ENCODE results near the gene TPRN. TPM values are rescaled to one million over a fixed set of nuclear protein-coding genes. Genes with fewer than 3 reads are reported as not detected.

The TPRN gene
- total RNA-seq, 2 experiments from 2014 or later, result 5.6 to 5.8 TPM

DNA sequence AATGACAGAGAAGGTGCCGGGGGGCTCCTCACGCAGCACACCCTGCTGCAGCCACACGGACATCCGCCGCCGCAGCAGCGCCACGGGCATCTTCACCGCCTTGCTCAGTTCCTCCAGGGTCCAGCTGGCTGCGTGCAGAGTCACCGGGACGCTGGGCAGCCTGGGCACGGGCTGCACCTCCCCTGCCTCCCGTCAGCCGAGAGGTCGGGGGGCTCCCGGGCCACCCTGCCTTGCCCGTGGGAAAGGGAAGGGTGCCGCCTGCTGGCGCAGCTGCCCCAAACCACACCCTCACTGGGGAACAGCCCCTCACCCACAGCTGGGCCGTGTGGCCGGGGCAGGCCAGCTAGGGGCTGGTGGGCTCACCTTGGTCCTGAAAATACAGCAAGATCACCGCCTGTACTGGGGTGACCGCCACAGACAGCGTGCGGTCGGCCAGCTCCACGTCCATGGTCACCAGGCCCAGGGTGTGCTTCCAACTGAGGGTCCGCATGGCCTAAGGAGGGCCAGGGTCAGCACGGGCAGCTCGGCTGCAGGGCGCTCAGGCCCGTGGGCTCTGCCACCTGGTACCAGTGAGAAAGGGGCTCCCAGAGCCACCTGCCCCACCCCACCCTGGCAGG, 25.1 kb downstream of the TPRN start:
- Mint-ChIP-seq H3K27ac (no peak overlapping the region), H3K36me3 (ENCODE audit: low read depth) (peaks cover 6% of the 10 kb centered on the region), H3K9me3 (ENCODE audit: low read depth) (no peaks in the 10 kb centered on the region), H3K4me1 (no peaks in the 10 kb centered on the region), H3K4me3 (no peak overlapping the region), H3K27me3 (peaks cover 4% of the 10 kb centered on the region)
- POLR2A ChIA-PET, result no interaction called here
- intact Hi-C loops (cut with DNase I, micrococcal nuclease), result no loop called here
- DNase-seq (no peak), ATAC-seq (peak; percentile 10)
- CTCF ChIA-PET, result interaction anchor here (1.0 to 1.9 kb wide), 3 partner anchors 19 to 62 kb away, joined by 3 to 5 read pairs (median 3); no protein-coding TSS in a partner anchor

DNA sequence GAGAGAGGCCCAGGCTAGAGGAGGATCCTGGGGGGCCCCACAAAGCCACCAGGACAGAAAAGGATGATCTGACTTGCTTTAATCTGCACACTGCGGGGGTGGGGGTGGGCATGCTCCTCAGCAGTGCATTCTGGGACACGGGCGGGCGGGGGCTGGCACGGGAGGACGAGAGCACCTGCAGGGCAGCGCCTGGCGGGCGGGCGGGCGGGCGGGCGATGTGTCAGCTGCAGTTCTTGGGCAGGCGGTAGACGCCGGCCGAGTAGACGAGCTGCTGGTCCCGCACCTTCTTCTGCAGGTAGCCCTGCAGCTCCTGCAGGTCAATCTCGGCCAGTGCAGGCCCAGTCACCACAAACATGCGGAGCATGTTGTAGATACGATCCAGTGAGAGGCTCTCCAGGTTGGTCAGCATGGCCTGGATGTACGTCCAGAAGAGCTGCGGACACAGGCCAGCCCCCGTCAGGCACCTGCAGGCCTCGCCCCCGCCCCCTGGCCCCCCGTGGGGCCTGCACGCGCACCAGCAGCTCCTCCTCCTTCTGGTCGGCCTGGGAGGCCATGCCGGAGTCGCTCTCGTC, 25.7 kb downstream of the TPRN start:
- DNase-seq, result peak; percentile 59
- ChIA-PET POLR2A (no interaction called here), CTCF (interaction anchor here (1.0 to 1.9 kb wide), 3 partner anchors 18 to 62 kb away, joined by 3 to 5 read pairs (median 3); no protein-coding TSS in a partner anchor)
- peak; percentile 29 for ATAC-seq
- H3K27me3 Mint-ChIP-seq, result peaks cover 10% of the 10 kb centered on the region
- peaks cover 6% of the 10 kb centered on the region for H3K36me3 Mint-ChIP-seq (ENCODE audit: low read depth)
- no peak overlapping the region for H3K4me3 Mint-ChIP-seq
- intact Hi-C loops (cut with DNase I, micrococcal nuclease), result no loop called here
- H3K9me3 Mint-ChIP-seq (ENCODE audit: low read depth), result no peaks in the 10 kb centered on the region
- H3K27ac Mint-ChIP-seq, result no peak overlapping the region
- no peaks in the 10 kb centered on the region for H3K4me1 Mint-ChIP-seq

DNA sequence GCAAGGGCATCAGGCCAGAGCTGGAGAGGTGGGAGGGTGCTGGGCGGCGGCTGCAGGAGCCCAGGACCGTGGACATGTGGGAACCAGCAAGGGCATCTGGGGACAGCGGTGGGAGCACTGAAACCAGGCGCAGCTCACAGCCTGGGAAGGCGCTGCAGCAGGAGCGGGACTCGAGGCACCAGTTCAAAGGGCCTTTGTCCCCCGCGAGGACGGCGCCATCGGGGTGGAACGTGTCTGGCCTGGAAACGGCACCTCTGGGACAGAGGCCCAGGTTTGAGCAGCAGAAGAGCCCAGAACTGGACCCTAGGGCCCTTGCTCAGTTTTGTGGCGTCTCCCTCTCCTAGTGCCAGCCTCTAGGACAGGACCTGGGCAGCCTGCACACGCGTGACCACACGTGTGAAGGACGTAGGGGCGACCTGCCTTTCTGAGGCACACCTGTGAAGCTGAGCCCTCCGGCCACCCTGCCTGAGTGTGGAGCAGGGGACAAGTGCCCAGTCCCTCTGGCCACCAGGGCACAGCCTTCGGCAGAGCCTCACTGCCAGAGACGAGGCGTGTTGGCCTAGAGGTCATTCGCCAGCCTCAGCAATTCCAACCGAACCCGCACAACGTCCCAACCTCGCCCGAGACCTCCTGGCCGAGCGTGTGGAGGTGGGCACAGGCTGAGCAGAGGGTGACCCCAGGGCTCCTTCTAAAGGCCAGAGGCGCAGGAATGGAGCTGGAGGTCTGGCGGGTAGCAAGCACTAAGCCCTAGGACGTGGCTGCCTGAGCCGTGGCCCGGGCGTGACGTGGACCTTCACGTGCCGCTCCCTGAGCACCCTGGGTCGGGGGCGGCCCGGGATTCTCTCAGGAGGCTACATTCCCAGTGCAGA, 26.5 kb downstream of the TPRN start:
- intact Hi-C loops (cut with DNase I, micrococcal nuclease), result no loop called here
- peaks cover 10% of the 10 kb centered on the region for H3K27me3 Mint-ChIP-seq

DNA sequence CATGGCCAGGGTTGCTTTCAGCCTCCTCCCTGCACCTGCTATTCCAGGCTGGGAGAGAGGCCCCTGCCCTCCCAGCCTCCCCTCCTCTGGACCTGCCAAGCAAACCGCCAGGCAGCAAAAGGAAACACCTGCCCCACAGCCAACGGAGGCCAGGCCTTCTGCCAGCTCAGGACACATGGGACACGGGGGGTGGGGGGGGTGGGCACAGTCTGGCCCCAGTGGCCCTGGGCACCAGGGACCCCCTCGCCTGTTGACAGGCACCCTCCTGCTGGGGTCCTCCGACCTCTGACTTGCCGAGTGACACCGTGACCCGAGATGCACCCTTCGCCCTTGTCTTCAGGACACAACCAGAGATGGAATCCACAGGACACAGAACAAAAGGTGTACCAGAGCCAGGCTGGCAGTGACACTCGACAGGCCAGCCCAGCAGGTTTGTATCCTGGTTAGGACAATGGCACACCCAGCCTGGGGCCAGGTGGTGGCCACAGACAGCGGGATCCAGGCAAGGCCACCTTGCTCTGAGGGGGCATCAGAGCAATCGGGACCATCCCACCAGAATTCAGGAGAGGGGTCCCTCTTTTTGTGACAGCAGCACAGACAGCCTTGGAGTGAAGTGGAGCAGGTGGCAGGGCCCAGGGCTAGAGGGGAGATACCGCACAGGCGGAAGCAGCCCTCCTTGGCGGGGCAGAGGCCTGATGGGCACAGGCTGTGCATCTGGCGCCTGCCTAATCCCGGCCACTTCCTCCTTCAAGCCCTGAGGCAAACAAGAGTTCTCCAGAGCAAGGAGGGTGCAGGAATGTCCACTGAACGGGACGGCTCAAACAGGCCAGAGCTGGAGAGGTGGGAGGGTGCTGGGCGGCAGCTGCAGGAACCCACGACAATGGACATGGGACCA, 27.4 kb downstream of the TPRN start:
- ChIA-PET CTCF (no interaction called here), POLR2A (no interaction called here)
- H3K36me3 Mint-ChIP-seq (ENCODE audit: low read depth), result peaks cover 2% of the 10 kb centered on the region
- no peaks in the 10 kb centered on the region for H3K4me1 Mint-ChIP-seq
- intact Hi-C loops (cut with DNase I, micrococcal nuclease), result no loop called here
- ATAC-seq (no peak), DNase-seq (no peak)
- H3K9me3 Mint-ChIP-seq (ENCODE audit: low read depth), result no peaks in the 10 kb centered on the region
- no peak overlapping the region for H3K27ac Mint-ChIP-seq
- H3K27me3 Mint-ChIP-seq, result peaks cover 13% of the 10 kb centered on the region
- no peak overlapping the region for H3K4me3 Mint-ChIP-seq

More for the DNA sequence above, 26.5 kb downstream of the TPRN start:
- no peak overlapping the region for H3K4me3 Mint-ChIP-seq
- peaks cover 2% of the 10 kb centered on the region for H3K36me3 Mint-ChIP-seq (ENCODE audit: low read depth)
- ATAC-seq, result no peak
- H3K27ac Mint-ChIP-seq, result no peak overlapping the region
- H3K9me3 Mint-ChIP-seq (ENCODE audit: low read depth), result no peaks in the 10 kb centered on the region
- no peaks in the 10 kb centered on the region for H3K4me1 Mint-ChIP-seq
- ChIA-PET POLR2A (no interaction called here), CTCF (interaction anchor here (1.0 to 1.9 kb wide), 3 partner anchors 17 to 63 kb away, joined by 3 to 5 read pairs (median 3); no protein-coding TSS in a partner anchor)
- DNase-seq, result no peak

DNA sequence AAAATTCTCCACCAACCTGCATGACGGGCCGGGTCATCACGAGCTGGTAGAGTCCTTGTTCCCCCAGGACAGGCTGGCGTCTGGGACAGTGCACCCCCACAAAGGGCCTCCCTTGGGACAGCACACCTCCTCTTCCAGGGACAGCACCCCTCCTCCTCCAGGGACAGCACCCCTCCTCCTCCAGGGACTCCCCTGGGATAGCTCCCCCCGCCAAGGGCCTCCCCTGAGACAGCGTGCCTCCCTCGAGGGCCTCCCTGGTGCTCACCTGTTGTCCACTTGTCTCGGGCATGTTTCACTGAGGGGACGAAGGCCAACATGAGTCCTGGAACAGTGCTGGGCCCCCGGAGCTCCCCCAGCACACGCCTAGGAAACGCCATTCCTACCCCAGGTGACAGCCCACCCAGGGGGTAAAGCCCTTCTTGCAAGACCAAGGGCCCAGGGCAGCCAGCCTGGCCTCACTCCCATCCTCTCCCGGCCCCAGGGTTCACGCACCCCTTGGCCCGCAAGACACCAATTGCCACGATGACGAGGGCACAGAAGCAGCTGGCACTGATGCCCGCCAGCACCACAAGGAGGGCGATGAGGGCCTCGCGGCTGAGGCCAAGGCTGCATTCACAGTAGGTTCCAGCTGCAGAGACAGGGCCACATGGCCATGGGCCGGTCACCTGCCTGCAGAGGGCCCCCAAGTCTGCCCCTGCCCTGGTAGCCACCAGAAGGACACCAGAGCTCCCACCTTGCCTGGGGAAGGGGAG, 29.2 kb downstream of the TPRN start:
- DNase-seq, result no peak
- H3K27ac Mint-ChIP-seq, result no peak overlapping the region
- POLR2A ChIA-PET, result no interaction called here
- H3K4me3 Mint-ChIP-seq, result no peak overlapping the region
- peaks cover 19% of the 10 kb centered on the region for H3K27me3 Mint-ChIP-seq
- no peaks in the 10 kb centered on the region for H3K9me3 Mint-ChIP-seq (ENCODE audit: low read depth)
- no peak for ATAC-seq
- CTCF ChIA-PET, result interaction anchor here (1.1 kb wide), 1 partner anchor 14 kb away, joined by 3 read pairs; no protein-coding TSS in a partner anchor
- H3K4me1 Mint-ChIP-seq, result no peaks in the 10 kb centered on the region
- intact Hi-C loops (cut with DNase I, micrococcal nuclease), result no loop called here
- H3K36me3 Mint-ChIP-seq (ENCODE audit: low read depth), result no peaks in the 10 kb centered on the region

DNA sequence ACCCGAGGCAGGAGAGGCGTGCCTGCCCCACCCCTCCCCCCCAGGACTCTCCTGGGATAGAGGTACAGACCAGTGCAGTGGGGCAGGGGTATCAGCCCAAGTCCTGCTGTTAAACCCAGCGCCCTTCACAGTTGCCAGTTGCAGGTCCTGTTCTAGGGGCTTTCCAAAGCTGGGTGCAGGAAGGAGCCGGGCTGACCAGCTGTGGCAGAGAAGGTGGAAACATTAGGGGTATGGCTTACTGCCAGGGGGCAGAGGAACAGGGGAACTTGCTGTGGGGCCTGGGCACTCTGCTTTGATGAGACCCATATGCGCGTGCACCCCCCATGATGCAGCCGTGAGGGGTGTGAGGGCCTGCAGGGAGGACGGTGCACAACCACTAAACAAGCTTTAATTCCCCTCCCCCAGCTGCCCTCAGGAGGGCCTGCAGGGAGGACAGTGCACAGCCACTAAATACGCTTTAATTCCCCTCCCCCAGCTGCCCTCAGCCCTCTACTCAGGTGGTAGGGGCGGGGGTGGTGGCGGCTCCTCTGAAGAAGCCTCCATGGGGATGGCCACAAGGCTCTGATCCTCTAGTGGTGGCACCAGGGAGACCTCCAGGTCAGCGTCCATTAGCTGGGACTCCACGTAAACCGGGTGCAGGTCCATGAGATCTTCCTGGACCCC, 29.9 kb downstream of the TPRN start:
- H3K27me3 Mint-ChIP-seq, result peaks cover 19% of the 10 kb centered on the region
- no peaks in the 10 kb centered on the region for H3K9me3 Mint-ChIP-seq (ENCODE audit: low read depth)
- intact Hi-C loops (cut with DNase I, micrococcal nuclease), result no loop called here
- ChIA-PET CTCF (no interaction called here), POLR2A (no interaction called here)
- no peak overlapping the region for H3K27ac Mint-ChIP-seq
- ATAC-seq (no peak), DNase-seq (no peak)
- no peak overlapping the region for H3K4me3 Mint-ChIP-seq
- no peaks in the 10 kb centered on the region for H3K36me3 Mint-ChIP-seq (ENCODE audit: low read depth)
- no peaks in the 10 kb centered on the region for H3K4me1 Mint-ChIP-seq

DNA sequence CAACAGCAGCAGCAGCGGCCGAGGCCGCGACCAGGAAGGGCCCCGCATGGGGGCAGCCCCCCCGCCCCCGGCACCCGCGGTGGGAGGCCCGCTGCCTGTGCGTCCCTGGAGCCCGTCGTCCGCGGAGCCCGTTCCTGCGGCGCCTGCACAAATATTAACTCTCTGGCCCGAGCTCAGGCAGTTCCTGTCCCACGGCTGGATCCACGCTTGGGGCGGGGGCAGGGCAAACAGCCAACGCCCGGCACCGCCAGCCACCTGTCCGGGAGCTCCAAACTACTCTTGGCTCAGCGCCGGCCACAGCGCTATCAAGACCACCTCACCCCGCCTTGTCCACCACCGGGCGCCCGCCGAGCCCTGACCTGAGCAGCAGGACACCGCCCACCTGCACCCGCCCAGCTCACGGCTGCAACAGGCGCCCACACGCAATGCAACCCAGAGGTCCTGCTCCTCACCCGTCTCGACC, 30.6 kb downstream of the TPRN start, which contains the start of gene LRRC26:
TSS of gene LRRC26 (minus strand) at position 156 of the 463 bp plus-strand sequence. CDS start at position 48, 108 bp downstream.
- peaks cover 23% of the 10 kb centered on the region for H3K27me3 Mint-ChIP-seq
- no peaks in the 10 kb centered on the region for H3K36me3 Mint-ChIP-seq (ENCODE audit: low read depth)
- no peak within 1 kb of the TSS for H3K27ac Mint-ChIP-seq
- intact Hi-C loops (cut with DNase I, micrococcal nuclease), result no loop called here
- H3K9me3 Mint-ChIP-seq (ENCODE audit: low read depth), result no peaks in the 10 kb centered on the region
- peak within 1 kb of the TSS; percentile 44 for H3K4me3 Mint-ChIP-seq
- ChIA-PET CTCF (no interaction called here), POLR2A (no interaction called here)
- ATAC-seq (no peak), DNase-seq (no peak)
- no peaks in the 10 kb centered on the region for H3K4me1 Mint-ChIP-seq

DNA sequence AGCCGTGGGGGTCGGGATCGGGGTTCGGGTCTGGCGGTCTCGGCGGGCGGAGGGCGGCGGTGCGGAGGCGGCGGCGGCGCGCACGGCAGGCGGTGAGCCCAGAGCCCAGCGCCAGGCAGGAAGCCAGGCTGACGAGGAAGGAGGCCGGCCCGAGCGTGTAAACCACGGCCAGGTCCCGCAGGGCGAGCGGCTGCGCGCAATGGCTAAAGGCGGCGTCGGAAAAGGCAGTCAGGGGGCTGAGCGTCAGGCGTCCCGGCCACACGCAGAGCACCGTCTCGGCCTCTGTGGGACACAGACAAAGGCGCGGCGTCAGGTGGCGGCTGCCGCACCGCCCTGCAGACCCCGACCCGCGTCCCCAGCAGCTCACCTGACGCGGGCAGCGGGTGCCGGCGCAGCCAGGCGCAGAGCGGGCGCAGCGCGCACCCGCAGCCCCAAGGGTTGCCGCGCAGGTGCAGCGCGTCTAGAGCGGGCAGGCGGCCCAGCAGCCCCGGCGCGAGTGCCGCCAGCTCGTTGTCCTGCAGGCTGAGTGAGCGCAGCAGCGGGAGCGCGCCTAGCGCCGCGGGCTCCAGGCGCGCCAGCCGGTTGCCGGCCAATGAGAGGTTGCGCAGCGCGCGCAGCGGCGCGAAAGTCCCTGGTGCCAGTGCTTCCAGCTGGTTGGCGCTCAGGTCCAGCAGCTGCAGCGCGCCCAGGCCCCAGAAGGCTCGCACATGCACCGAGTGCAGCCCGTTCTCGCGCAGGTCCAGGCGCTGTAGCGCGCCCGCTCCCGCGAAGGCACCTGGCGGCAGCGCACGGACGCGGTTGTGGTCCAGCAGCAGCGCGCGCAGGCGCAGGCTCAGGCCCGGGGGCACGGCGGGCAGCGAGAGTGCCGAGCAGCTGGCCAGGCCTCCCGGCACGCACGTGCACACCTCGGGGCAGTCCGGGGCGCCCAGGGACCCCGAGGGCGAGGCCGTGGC, 31.4 kb downstream of the TPRN start:
- CTCF ChIA-PET, result interaction anchor here (0.7 kb wide), 1 partner anchor 122 kb away, joined by 3 read pairs; no protein-coding TSS in a partner anchor
- H3K36me3 Mint-ChIP-seq (ENCODE audit: low read depth), result no peaks in the 10 kb centered on the region
- H3K9me3 Mint-ChIP-seq (ENCODE audit: low read depth), result no peaks in the 10 kb centered on the region
- no peak overlapping the region for H3K27ac Mint-ChIP-seq
- intact Hi-C loops (cut with DNase I, micrococcal nuclease), result no loop called here
- ATAC-seq, result peak; percentile 42
- POLR2A ChIA-PET, result no interaction called here
- no peaks in the 10 kb centered on the region for H3K4me1 Mint-ChIP-seq
- DNase-seq, result peak; percentile 39
- peak overlapping the region; percentile 44 for H3K4me3 Mint-ChIP-seq
- H3K27me3 Mint-ChIP-seq, result peaks cover 26% of the 10 kb centered on the region

DNA sequence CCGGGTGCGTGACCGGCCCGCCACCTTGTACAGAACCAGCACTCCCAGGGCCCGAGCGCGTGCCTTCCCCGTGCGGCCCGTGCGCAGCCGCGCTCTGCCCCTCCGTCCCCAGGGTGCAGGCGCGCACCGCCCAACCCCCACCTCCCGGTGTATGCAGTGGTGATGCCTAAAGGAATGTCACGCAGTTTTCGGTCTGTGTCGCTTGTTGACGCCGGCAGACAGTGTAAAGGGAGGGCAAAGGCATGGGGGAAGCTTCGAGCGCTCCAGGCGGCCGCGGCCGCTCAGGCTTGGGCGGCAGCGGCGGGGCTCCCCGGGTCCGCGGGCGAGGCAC, 32.0 kb downstream of the TPRN start:
- peaks cover 28% of the 10 kb centered on the region for H3K27me3 Mint-ChIP-seq
- no peaks in the 10 kb centered on the region for H3K36me3 Mint-ChIP-seq (ENCODE audit: low read depth)
- no peak overlapping the region for H3K27ac Mint-ChIP-seq
- ATAC-seq, result peak; percentile 7
- intact Hi-C loops (cut with DNase I, micrococcal nuclease), result no loop called here
- DNase-seq, result peak; percentile 37
- H3K4me1 Mint-ChIP-seq, result no peaks in the 10 kb centered on the region
- H3K9me3 Mint-ChIP-seq (ENCODE audit: low read depth), result no peaks in the 10 kb centered on the region
- ChIA-PET POLR2A (no interaction called here), CTCF (interaction anchor here (0.6 to 0.7 kb wide), 2 partner anchors 122 to 641 kb away, joined by 3 to 4 read pairs; no protein-coding TSS in a partner anchor)
- H3K4me3 Mint-ChIP-seq, result peak overlapping the region; percentile 44
